ENCODE measurements around the gene GFM1.
A peak's percentile ranks its signal among the peaks of the same experiment; 100 is the strongest.

GFM1 gene

GRCh38 chr3:158644345-158644908 lies at the start of gene GFM1:
TSS of gene GFM1 (plus strand) at chr3:158644527. CDS start at chr3:158644635, 108 bp downstream.
- DNase-seq: peak; percentile 98

GRCh38 chr3:158600787-158601186 lies 43.5 kb upstream of the GFM1 start:
- no peak for DNase-seq

GRCh38 chr3:158602227-158602626 lies 42.1 kb upstream of the GFM1 start:
- DNase-seq: no peak

GRCh38 chr3:158617982-158618875 lies 26.1 kb upstream of the GFM1 start:
- DNase-seq: no peak

GRCh38 chr3:158625881-158626280 lies 18.4 kb upstream of the GFM1 start:
- DNase-seq: no peak

GRCh38 chr3:158631981-158632380 lies 12.3 kb upstream of the GFM1 start:
- no peak for DNase-seq

DNA sequence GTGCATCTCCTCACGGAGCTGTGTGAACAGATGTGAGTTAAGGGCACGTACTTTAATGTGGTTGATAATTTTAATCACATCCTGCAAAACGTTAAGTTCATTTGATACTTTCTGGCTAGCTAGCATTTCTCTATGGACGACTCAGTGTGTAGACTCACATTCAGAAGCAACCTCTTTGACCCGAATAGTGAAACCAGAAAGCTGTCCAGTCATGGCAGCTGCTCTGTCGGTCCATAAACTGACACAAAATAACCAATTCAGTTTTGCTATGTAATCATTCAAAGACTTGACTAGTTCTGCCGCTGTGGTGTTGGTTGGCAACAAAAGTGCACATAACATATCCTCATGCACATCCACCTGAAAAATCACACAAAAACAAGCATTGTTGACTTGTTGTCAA lies 3.7 kb upstream of the GFM1 start:
- DNase-seq: no peak

DNA sequence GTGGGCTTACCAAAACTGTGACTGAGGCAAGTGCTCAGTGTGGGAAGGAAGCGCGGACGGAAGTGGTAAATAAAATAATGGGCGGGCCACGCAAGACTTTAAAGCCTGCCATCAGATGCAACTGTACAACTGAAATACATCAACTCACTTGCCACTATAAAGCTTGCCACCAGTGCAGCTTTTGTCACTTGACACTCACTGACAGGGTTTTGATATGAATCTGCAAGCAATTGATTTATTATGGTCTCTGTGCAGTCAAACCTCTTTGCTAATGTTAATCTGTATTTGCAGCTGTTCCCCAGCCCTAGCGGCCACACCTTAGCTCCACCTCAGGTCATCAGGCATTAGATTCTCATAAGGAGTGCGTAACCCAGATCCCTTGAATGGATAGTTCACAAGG lies 2.3 kb upstream of the GFM1 start:
- DNase-seq: no peak

DNA sequence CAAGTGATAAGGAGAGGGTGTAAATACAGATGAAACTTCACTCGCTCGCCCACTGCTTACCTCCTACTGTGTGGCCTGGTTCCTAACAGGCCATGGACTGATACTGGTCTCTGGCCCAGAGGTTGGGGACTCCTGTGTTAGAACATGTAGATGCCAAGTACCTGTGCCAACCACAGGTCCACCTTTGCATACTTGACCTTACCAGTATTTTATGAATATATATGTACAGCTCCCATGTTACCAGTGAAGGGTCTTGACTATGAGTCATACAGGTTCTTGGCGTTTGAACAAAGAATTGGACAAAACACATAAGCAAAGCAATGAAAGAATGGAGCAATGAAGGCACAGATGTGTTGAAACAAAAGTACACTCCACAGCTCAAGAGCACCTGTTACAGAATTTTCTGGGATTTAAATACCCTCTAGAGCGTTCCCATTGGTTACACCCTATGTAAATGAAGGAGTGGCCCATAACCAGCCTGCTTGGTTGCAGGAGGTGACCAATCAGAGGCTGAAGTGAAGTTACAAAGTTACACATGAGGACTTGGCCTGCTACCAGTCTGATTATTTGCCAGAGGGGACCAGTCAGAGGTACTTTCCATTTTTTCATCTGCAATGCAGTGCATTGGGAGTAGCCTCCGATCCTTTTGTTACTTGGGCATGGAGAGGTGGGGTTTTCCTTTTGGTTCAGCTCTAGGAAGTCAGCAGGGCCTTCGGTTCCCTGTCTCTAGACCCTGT lies 1.7 kb upstream of the GFM1 start:
- no peak for DNase-seq

DNA sequence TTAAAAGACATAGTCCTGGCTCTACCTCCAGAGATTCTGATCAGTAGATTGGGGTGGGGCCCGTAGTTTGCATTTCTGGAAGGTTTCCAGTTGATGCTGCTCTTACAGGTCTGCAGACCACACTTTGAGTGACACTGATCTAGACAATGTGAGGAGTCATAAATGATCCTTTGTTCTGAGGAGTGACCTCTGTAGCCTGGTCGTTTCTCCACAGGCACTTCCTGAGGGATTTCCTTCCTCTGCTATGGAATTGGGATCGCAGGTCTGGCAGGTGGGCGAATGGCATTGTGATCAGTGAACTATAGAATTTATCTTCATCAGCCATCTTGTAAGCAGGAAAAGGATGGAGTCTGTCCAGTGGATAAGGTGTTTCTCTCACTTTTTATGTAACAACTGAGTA lies 5.5 kb downstream of the GFM1 start:
- DNase-seq: no peak

GRCh38 chr3:158651192-158651591 lies 6.9 kb downstream of the GFM1 start:
- no peak for DNase-seq

DNA sequence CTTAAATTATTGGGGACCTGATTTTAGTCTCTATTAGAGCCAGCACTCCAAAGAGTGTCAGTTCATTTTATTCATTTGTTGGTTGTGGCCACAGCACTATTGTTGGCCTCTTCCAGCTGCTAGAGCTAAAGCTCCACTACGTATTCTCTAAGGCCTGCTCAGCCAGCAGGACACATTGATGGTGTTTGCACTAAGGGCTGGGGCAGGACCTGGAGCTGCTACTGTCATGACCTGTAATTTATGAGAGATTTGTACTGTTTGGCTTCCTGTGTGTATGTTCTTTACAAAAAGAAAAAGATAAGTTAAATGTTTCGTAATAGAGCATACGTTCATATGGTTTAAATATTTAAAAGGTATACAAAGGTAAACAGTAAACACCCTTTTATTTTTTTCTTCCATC lies 8.1 kb downstream of the GFM1 start:
- DNase-seq: no peak

DNA sequence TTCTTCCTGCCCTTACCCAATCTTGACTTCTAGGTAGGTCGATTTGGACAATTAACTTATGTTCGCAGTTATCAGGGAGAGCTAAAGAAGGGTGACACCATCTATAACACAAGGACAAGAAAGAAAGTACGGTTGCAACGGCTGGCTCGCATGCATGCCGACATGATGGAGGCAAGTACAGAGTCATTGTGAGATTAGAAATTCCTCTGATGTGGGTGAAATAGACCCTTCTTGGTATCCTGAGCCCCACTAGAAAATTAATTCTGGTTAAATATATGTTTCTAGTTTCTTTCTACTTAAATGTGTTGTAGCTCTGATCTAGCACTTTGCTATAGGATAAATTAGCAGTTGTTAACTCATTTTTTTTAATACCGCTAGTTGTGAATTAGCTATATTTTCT lies 14.6 kb downstream of the GFM1 start:
- no peak for DNase-seq

DNA sequence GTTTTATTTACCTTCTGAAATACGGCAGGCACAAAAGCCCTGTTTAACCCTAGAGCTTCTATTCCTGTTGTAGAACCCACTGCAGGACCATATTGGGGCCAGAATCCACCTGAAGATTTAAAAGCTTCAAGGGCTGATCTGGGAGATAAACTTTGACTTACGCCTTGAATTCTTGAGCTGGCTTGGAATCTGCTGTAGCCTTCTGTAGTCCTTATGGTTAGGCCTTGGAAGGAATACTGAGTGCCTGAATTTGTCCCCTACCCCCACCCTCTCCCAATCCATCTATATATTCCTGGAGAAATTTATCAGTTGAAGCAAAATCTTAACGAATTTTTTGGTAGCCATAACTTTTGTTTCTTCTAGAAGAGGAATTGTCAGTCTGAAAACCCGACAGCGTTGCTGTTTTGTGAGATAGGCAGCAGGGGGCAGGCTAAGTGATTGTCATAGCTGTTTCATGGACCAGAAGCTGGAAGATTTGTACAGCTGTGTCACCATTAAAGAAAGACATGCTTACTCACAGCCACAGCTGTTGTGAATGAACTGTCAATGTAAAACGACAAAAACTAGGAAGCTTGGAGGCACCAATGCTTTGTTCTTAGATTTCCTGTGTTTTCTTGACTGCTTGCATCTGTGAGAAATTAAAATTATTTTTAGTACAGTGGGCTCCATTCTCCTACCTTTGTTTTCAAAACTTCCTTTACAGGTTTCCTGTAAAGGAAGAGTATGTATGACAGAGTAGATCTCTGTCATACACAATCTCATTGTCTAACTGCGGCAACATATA lies 15.3 kb downstream of the GFM1 start:
- peak; percentile 41 for DNase-seq

DNA sequence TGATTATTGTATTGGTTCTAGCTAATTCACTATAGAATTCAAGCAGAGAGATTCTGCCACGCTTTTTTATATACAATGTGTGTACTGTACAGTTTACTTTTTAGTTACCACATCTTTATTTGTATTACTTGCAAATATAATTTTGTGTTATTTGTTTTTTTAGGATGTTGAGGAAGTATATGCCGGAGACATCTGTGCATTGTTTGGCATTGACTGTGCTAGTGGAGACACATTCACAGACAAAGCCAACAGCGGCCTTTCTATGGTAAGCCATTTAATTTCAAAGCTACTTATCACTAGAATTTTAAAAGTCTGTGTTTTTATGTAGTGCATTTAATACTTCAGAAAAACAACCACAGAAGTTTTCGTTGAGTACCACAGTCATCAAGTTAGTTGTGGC lies 16.4 kb downstream of the GFM1 start:
- no peak for DNase-seq

GRCh38 chr3:158663246-158663645 lies 18.9 kb downstream of the GFM1 start:
- DNase-seq: no peak

DNA sequence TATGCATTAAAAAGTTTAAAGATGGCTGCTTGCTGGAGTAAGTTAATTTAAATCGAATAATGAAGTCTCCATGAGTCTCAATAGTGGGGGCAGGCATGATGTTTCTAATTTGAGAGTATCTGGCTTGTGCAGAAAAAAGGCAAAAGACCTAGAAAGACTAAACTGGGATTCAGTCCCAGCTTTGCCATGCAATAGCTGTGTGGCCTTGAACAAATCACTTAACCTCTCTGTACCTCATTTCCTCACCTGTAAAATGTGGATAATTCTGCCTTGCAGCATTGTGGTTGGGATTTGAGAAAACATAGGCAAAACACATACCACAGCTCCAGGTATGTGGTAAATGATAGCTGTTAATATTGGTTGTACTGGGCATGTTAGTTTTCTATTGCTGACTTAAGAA lies 19.5 kb downstream of the GFM1 start:
- no peak for DNase-seq

- DNase-seq: no peak
These were observed 22.1 kb downstream of the GFM1 start for GRCh38 chr3:158666416-158666815.

- no peak for DNase-seq
These were observed 24.2 kb downstream of the GFM1 start for GRCh38 chr3:158668506-158668905.

GRCh38 chr3:158671821-158672214 lies 27.5 kb downstream of the GFM1 start:
- no peak for DNase-seq

DNA sequence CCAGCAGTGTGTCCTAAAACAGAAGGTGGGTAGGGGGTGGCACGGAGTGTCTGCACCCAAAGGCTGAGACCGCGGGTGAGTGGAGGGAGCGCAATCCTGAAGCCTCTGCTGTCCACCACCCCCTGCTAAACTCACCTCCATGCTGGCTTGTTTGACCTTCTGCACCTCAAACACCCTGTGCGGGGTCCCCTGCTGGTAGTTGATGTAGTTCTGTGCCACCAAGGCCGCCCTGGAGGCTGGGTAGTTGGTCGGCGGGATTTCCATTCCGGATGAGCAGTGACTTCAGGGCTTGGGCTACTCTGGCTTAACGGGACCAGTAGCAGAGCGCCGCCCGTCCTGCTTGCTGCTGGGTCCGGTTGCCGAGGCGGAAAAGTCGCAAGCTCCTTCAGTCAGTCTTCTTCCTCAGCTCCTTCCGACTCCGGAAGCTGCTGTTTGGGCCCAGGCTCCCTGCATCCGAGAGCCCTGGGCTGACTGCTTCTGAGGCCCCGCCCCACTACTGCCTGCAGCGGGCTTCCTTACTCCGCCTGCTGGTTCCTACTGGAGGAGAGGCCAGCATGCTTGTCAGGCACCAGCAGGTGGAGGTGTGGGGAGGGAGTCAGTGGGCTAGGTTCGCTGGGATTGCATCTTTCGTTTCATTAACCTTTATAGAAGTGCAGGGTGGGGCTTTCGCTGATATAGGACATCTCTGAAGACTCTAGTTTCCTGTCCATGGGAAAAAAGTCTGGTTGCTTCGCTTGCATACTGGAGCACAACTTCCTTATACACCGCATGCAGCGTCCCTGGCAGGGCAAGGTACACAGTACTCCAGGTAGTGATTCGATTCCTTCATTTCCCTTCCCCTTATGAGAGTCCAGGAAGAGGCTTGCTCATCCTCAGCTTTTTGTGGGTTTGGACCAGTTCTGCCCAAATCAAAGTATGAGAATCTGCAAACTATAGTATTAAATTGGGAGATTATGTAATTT lies 28.2 kb downstream of the GFM1 start, which contains the start of gene LXN:
TSS of gene LXN (minus strand) at position 434 of the 962 bp plus-strand sequence. CDS start at position 264, 170 bp downstream.
- DNase-seq: no peak

GRCh38 chr3:158678687-158679086 lies 34.4 kb downstream of the GFM1 start:
- no peak for DNase-seq

Data from NCI-H1436 (cell line).